ENCODE measurements around the gene CABLES1.
"Not testable (repeated sequence)": the region's sequence is repeated elsewhere in the genome, so short reads cannot be mapped to it uniquely, and the experiment has no call there.

Gene CABLES1

GRCh38 chr18:23094411-23095190, 40.7 kb upstream of the CABLES1 start:
- no peak for TF ChIP-seq CTCF (IDR thresholded peaks at IDR 0.05; ENCODE audit: insufficient read depth, missing control alignments)
- DNase-seq (ENCODE audit: insufficient read length, low spot score) (peak; percentile 81), FAIRE-seq (peak; percentile 92)

GRCh38 chr18:23095463-23095862, 39.8 kb upstream of the CABLES1 start:
- no peak for DNase-seq (ENCODE audit: insufficient read length, low spot score)
- no peak for FAIRE-seq

GRCh38 chr18:23097016-23097415, 38.3 kb upstream of the CABLES1 start:
- DNase-seq (ENCODE audit: insufficient read length, low spot score); FAIRE-seq: not testable (repeated sequence)

More at GRCh38 chr18:23095463-23095862, 39.8 kb upstream of the CABLES1 start:
- TF ChIP-seq CTCF (IDR thresholded peaks at IDR 0.05; ENCODE audit: insufficient read depth, missing control alignments) = no peak

GRCh38 chr18:23099621-23100020, 35.7 kb upstream of the CABLES1 start:
- no peak for FAIRE-seq
- DNase-seq (ENCODE audit: insufficient read length, low spot score) = no peak
- TF ChIP-seq CTCF (IDR thresholded peaks at IDR 0.05; ENCODE audit: insufficient read depth, missing control alignments) = no peak

- FAIRE-seq = no peak
- no peak for TF ChIP-seq CTCF (IDR thresholded peaks at IDR 0.05; ENCODE audit: insufficient read depth, missing control alignments)
- DNase-seq (ENCODE audit: insufficient read length, low spot score) = no peak
Measured at GRCh38 chr18:23101861-23102432, 33.3 kb upstream of the CABLES1 start.

- FAIRE-seq (no peak), DNase-seq (ENCODE audit: insufficient read length, low spot score) (no peak)
- TF ChIP-seq CTCF (IDR thresholded peaks at IDR 0.05; ENCODE audit: insufficient read depth, missing control alignments) = no peak
Measured at GRCh38 chr18:23102493-23103261, 32.6 kb upstream of the CABLES1 start.

- no peak for TF ChIP-seq CTCF (IDR thresholded peaks at IDR 0.05; ENCODE audit: insufficient read depth, missing control alignments)
- no peak for FAIRE-seq
Measured at GRCh38 chr18:23103449-23103848, 31.8 kb upstream of the CABLES1 start.

More at GRCh38 chr18:23103449-23103848, 31.8 kb upstream of the CABLES1 start:
- no peak for DNase-seq (ENCODE audit: insufficient read length, low spot score)
